ENCODE data around the gene ABI3.

DNA sequence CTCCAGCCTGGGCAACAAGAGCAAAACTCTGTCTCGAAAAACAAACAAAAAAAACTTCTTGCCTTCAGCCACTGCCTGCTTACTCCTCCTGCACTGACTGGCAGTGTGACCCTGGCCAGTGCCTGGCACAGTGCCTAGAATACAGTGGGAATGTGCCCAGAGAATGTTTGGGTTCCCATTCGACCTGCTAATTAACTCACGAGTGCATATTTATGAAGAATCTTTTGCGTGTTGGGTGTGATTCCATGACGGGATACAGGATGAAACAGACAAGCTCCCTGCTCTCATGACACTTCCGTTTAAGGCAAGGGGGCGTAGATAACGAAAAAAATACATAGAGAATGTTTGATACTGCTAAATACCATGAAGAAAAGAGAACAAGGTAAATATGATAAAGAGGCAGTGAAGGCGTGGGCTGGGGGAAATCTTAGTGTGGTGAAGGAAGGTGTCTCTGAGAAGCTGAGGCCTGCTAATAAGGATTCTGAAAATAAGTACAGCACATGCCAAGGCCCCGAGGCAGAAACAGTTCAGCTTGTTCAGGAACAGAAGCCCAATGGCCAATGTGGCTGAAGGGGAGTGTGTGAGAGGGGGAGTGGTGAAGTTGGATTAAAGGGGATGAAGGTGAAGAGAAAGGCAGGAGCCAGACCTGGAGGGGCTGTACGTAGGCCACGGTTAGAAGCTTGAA lies 4.3 kb downstream of the ABI3 start:
- TF ChIP-seq, protein P1, sequence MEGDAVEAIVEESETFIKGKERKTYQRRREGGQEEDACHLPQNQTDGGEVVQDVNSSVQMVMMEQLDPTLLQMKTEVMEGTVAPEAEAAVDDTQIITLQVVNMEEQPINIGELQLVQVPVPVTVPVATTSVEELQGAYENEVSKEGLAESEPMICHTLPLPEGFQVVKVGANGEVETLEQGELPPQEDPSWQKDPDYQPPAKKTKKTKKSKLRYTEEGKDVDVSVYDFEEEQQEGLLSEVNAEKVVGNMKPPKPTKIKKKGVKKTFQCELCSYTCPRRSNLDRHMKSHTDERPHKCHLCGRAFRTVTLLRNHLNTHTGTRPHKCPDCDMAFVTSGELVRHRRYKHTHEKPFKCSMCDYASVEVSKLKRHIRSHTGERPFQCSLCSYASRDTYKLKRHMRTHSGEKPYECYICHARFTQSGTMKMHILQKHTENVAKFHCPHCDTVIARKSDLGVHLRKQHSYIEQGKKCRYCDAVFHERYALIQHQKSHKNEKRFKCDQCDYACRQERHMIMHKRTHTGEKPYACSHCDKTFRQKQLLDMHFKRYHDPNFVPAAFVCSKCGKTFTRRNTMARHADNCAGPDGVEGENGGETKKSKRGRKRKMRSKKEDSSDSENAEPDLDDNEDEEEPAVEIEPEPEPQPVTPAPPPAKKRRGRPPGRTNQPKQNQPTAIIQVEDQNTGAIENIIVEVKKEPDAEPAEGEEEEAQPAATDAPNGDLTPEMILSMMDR (IDR thresholded peaks at IDR 0.05), result no peak
- no peak for TF ChIP-seq POLR2A (IDR thresholded peaks at IDR 0.05)

Data from esophagus squamous epithelium (tissue), 4 donors.